HG02623 (cell line): Measurements from ENCODE around the gene SNRPD3.

Source experiments
- ATAC-seq: cut with Tn5 transposase; IDR thresholded peaks from one replicate; pipeline ENCODE4 v1.9.1; 2021; ENCODE audit warnings: moderate library complexity; ENCODE audit not compliant: unreplicated experiment

Gene SNRPD3

GRCh38 chr22:24565077-24565476 is 9.3 kb downstream of the SNRPD3 start:
- ATAC-seq = no peak

- no peak for ATAC-seq
Observed at GRCh38 chr22:24566899-24567511, 11.2 kb downstream of the SNRPD3 start.

- no peak for ATAC-seq
Observed at GRCh38 chr22:24567668-24568067, 11.9 kb downstream of the SNRPD3 start.

- ATAC-seq = no peak
Observed at GRCh38 chr22:24571266-24571665, 15.5 kb downstream of the SNRPD3 start.

- ATAC-seq = no peak
Observed at GRCh38 chr22:24576778-24577177, 21.0 kb downstream of the SNRPD3 start.

GRCh38 chr22:24578355-24579257 is 22.8 kb downstream of the SNRPD3 start:
- no peak for ATAC-seq

- ATAC-seq = no peak
Observed at GRCh38 chr22:24579258-24579601, 23.4 kb downstream of the SNRPD3 start.

GRCh38 chr22:24580276-24580675 is 24.5 kb downstream of the SNRPD3 start:
- no peak for ATAC-seq

- ATAC-seq = no peak
Observed at GRCh38 chr22:24582056-24582814, 26.4 kb downstream of the SNRPD3 start.

GRCh38 chr22:24583221-24584165 is 27.7 kb downstream of the SNRPD3 start:
- ATAC-seq = no peak

- ATAC-seq = no peak
Observed at GRCh38 chr22:24584166-24584790, 28.5 kb downstream of the SNRPD3 start.

- no peak for ATAC-seq
Observed at GRCh38 chr22:24584871-24585411, 29.1 kb downstream of the SNRPD3 start.

GRCh38 chr22:24585461-24585860 is 29.7 kb downstream of the SNRPD3 start:
- no peak for ATAC-seq

- no peak for ATAC-seq
Observed at GRCh38 chr22:24585927-24586546, 30.2 kb downstream of the SNRPD3 start.

GRCh38 chr22:24587251-24587650 is 31.5 kb downstream of the SNRPD3 start:
- no peak for ATAC-seq

- ATAC-seq = no peak
Observed at GRCh38 chr22:24587948-24588347, 32.1 kb downstream of the SNRPD3 start.

- no peak for ATAC-seq
Observed at GRCh38 chr22:24588381-24588756, 32.6 kb downstream of the SNRPD3 start.

- no peak for ATAC-seq
Observed at GRCh38 chr22:24588757-24589481, 33.1 kb downstream of the SNRPD3 start.

GRCh38 chr22:24589518-24590030 is 33.8 kb downstream of the SNRPD3 start:
- ATAC-seq = no peak
